ENCODE measurements around the gene DLX3.

Gene DLX3

GRCh38 chr17:49992191-49992932 is 2.7 kb downstream of the DLX3 start:
- no peak for DNase-seq

- DNase-seq, result no peak
Measured at GRCh38 chr17:49991409-49991808, 3.6 kb downstream of the DLX3 start.

DNA sequence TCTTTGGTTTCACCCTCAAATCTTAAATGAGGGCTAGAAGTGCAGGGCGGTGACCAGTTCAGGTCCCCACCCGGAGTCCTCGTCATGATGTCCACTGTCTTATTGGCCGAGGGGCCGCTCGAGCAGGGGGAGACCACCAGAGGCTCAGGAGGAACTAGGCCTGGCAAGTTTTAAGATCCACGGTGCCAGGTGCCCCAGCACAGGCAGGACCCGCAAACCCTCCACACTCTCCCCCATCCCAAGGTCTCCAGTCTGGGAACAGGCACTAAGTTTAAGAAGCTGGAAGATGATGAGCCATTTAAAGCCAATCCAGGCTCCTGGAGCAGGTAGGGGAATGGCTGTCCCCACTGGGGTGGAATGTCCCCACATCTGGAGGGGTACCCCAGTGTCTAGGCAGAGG is 4.1 kb downstream of the DLX3 start:
- no peak for DNase-seq

DNA sequence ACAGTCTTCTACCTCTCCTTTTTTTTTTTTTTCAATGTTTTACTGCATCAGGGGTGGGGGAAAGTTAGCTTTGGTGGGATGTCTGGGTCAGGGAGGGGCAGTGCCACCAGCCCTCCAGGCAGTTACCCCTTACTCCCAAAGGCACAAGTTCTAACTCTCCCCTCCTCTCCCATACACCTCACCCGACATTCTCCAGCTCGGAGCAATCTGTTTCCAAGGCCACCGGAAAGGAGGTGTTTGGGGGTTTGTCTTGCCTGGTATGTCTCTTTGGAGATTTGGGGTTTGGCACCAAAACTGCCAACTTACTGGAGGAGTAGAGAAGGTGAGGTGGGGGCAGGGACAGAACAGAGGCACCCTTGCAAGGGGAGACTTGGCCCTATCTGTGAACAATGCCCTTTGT is 4.7 kb downstream of the DLX3 start:
- no peak for DNase-seq

DNA sequence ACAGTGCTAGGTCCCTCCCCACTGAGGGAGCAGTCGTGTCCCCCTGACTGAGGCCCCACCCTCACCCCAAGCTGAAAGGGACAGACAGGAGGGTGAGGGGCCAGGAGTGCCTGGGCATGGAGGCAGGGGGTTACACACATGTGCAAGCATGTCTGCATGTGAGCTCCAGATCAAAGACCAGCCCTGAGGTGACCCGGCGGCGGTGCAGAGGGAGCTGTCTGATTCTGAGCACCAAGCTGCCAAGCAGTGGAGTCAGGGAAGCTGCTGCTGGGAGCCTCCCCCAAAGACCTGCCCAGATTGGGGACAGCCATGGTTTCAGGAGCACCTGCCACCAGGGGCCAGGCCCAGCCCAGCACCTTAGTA is 5.5 kb downstream of the DLX3 start:
- DNase-seq, result no peak

GRCh38 chr17:49987681-49988441 is 7.2 kb downstream of the DLX3 start:
- no peak for DNase-seq

DNA sequence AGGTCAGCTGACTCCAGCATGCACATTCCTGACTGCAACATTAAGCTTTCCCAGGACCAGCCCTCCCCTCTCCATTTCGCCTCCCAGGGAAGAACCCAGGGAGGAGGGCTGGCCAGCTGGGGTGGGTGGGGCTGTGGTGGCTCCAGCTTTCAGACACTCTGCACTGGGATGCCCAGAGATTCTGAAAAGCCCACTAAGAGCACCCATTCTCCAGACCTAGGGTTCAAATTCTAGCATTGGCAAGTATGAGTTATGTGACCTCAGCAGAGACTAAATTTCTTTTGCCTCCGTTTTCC is 7.8 kb downstream of the DLX3 start:
- no peak for DNase-seq

GRCh38 chr17:49986396-49987289 is 8.4 kb downstream of the DLX3 start:
- no peak for DNase-seq

DNA sequence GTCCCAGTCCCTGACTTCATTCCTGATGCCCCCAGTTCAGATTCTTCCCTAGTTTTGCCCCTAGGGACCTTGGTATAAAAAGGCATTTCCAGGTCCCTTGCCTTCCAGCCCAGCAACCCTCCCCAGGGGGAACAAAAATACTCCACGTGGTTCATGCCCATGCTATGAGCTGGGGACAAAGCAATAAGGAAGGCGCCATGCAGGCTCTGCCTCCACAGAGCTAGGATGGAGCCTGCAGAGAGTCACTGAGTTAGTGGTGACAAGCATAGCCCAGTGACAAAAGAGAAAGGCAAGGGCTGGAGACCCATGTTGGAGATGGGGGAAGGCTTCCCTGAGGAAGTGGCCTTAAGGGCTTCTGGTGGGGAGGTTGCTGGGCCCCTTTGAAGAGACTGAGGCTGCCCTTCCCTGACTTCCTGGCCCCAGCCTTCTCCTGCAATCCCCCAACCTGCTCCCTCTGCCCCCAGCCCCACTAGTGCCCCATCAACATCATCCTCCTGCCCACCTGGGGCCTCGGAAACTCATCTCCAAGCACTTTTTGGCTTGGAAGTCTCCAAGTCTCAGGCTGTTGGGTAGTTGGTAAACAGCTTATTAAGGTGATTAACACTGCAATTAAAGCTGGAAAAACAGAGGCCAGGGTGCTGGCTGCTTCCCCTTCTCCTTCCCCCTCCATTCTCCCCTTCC is 9.6 kb downstream of the DLX3 start:
- no peak for DNase-seq

GRCh38 chr17:49984776-49985175 is 10.2 kb downstream of the DLX3 start:
- DNase-seq, result no peak

DNA sequence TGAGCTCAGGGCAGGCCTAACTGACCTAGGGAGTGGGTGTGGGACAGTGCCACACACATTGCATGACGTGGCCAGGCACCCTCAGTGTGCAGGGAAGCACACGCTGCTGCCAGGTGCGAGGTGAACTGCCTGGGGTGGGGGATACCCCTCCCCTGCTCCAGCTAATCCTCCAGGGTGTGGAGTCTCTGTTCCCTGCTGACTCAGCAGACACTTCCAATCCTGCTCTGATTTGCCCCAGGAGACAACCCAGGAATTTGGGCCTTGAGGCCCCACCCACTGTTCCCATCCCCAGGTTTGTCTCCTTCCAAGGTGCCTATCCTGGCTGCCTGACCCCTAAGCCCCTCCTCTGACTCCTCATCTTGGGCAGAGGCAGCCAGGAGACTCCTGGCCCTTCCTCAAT is 10.7 kb downstream of the DLX3 start:
- DNase-seq, result no peak

DNA sequence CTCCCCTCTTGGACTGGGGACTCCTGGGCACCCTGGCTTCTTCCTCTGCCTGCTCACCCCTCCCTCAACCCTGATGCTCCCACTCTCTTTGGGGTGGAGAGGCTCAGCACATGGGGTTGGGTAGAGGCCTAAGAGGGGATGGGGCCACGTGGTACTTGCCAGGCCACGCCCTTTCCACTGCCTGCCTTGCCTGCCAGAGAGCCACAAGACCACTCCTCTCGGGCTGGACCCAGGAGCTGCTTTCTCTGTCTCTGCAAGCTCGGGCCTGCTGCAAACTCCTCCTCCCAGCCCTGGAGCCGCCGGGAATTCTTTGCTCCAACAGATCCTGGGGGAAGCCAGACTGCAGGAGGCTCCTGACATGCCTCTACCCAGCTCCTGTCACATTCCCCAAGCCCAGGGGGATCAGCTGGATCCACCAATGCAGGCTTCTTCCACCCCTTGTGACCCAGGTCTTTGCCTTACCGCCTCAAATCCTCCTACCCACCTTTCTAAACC is 14.3 kb downstream of the DLX3 start:
- DNase-seq, result no peak

GRCh38 chr17:49979748-49980479 is 15.1 kb downstream of the DLX3 start:
- no peak for DNase-seq

- no peak for DNase-seq
Measured at GRCh38 chr17:49978501-49978900, 16.5 kb downstream of the DLX3 start.

DNA sequence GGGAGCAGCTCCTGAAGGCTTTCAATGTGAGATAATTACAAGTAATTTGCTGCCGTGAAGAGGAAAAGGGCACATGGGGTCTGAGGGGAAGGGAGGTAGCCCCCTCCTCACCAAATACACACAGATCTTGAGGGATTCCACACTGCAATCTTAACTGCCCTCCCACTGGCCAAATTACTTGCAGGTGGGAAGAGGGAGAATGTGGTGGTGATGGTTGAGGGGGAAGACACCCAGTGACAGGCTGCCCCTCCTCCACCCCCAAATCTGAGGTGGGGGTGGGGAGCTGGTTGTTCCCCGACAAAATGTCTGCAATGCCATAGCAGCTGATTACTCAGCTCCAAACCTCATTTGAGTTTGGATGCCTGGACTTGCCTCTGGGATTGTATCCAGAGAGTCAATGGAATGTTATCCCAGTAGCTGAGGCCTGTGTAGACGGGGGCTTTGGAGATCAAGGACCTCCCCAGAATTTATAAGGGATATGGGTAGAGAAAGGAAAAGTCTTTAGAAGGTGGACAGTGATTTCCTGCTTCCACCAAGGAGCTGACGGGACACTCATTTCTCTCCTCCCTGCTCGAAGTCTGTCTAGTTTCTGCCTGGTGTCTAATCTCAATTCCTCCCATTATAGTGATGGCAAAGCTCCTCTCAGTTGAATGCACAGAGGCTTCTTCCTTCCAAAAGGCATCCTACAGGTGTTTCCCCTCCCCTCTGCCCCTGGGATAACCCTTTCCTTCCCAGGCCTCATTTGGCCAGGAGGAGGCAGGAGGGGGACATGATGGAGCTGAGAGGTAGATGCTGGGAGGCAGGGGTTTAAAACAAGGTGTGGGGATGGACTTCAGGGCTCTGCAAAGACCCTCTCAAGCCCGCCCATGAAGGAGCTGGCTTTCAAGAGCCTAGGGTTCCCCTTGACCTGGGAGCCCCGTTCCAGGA is 17.3 kb downstream of the DLX3 start:
- DNase-seq, result no peak

DNA sequence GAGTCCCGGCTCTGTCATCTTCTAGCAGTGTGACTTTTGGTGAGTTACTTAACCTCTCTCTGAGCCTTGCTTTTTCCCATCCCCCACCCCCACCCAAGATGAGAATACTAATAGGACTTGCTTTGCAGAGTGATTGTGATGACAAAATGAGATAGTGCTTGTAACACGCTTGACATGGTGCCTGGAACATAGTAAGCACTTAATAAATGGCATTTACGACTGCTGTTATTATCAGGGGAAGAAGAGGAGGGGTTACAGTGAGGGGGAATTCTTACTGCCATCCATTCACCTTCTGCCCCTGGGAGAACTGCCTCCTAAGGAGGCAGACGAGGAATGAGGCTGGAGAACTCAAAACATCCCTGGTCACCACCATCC is 18.2 kb downstream of the DLX3 start:
- no peak for DNase-seq

DNA sequence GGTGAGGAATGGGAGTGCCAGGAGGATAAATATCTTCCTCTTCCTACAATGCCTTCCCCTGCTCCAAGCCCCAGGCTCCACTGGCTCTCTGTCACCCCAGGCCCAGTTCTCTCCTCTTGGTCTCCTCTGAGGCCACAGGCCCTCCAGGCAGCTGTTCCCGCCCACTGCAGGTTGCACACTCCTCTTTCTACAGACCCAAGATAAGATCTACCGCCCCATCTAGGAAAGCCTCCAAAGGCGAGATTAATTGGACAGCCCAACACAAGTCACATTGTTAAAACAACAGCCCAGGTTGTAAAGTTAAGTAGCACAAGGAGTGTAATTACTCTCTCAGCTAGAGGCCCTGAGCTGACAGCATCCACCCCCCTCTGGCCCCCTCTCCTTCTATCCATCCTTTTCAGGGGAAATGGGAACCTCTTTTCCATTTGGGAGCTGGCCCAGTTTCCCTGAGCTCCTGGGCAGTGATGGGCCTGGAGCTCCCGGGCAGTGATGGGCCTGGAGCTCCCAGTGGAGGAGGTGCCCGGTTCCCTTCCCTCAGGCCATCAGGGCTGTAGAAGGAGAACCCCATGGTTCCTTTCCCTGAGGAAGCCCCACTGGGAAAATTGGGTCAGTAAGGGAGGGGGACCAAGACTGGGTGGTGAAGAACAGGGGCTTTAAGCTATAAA is 18.7 kb downstream of the DLX3 start:
- no peak for DNase-seq

GRCh38 chr17:49975531-49975930 is 19.5 kb downstream of the DLX3 start:
- no peak for DNase-seq

GRCh38 chr17:49973271-49973615 is 21.8 kb downstream of the DLX3 start:
- no peak for DNase-seq

DNA sequence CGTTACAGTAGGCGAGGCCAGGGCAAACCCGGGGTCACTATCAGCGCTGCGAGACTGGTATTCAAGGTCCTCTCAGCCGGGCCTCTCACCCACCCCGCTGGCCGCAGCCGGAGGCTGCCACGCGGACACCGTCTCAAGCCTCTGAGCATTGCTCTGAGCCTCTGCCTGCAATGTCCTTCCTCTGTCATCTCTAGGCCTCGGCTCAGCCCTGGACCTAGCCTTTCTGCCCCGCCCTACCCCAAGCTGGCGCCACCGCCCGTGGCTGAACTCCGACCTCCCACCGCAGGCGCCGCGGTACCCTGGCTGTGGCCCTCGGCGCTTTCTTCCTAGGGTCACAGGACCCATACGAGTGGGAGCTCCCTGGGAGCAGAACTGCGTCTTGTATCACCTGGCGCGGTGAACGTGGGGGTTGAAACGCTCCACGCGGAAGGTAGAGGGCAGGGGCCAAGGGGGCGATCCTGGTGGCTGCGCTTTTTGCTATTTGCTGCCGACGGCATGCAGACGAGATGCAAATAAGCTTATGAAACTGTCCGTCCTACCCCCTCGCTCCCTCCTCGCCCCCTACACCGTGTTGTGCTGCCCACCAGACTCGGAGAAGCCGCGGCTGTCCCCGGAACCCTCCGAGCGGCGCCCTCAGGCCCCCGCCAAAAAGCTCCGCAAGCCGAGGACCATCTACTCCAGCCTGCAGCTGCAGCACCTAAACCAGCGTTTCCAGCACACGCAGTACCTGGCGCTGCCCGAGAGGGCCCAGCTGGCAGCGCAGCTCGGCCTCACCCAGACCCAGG is 22.3 kb downstream of the DLX3 start:
- no peak for DNase-seq
